Endothelial cell of coronary artery (primary cell): ENCODE results near the gene CIBAR2. TPM values are rescaled to one million over a fixed set of nuclear protein-coding genes. Genes with fewer than 3 reads are reported as not detected.

ENCODE experiments used
- total RNA-seq: library from RNA; depleted of rRNA; stranded (reverse); fragments of >200 nt; gene quantifications from 2 replicates; pipeline ENCODE4 v1.2.3, GENCODE V29; 2014

CIBAR2 gene
- not detected in 2 replicates for total RNA-seq

DNA sequence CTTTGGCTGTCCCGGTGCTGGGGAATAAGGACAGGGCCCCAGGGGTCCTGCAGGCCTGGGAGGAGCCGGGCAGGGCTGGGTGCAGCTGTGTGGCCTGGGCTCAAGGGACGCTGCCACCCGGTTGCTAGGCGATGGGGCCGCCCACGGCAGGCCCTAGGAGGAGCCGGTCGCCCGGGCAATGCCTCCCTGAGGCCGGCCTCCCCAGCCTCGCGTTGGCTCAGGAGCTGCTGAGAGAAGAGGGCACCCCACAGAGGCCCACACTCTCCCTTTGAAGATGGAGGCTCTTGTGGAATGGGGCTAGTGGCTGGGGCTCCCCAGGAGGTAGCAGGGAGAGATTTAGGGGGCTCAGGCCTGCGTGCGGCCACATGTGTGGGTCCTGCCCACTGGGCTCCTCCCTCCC is at the start of gene CIBAR2:
TSS of gene CIBAR2 (minus strand) at position 109 of the 400 bp plus-strand sequence. CDS start 120 bp downstream, outside the sequence.

Other genes starting within 250 kb of the CIBAR2 start
- 38.6 and 46.5 TPM in 2 replicates for gene ZDHHC7, start 100.9 kb downstream of the CIBAR2 start, total RNA-seq
- 3.7 TPM in 2 replicates for gene KIAA0513, start 84.7 kb downstream of the CIBAR2 start, total RNA-seq